ENCODE results near the gene PODXL. TPM values are rescaled to one million over a fixed set of nuclear protein-coding genes. Genes with fewer than 3 reads are reported as not detected.

Gene PODXL
- total RNA-seq, 2 experiments from 2014 or later = 1.3 to 1.5 TPM

DNA sequence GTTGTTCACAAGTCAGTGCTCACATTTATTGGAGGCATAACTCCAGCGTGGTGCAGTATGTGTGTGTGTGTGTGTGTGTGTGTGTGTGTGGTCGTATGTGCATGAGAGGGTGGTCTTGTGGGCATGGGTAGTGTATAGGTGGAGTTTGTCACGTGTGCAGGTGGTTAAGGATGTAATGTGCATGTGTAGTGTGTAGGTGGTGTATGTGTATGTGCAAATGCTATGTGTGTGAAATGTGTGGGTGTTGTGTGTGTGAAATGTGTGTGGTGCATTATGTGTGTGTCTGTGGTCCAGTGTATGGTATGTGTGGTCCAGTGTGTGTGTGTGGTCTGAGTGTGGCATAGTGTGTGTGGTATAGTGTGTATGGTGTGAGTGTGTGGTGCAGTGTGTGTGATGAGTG, 30.3 kb upstream of the PODXL start:
- DNase-seq (no peak), ATAC-seq (no peak)
- Mint-ChIP-seq H3K27ac (no peak overlapping the region), H3K9me3 (ENCODE audit: insufficient read depth) (no peaks in the 10 kb centered on the region), H3K36me3 (ENCODE audit: low read depth) (no peaks in the 10 kb centered on the region), H3K4me1 (ENCODE audit: low read depth) (no peaks in the 10 kb centered on the region), H3K4me3 (no peak overlapping the region), H3K27me3 (ENCODE audit: low read depth) (no peaks in the 10 kb centered on the region)
- ChIA-PET POLR2A (no interaction called here), CTCF (no interaction called here)

GRCh38 chr7:131586259-131586658, 29.8 kb upstream of the PODXL start:
- H3K27me3 Mint-ChIP-seq (ENCODE audit: low read depth) = no peaks in the 10 kb centered on the region
- H3K27ac Mint-ChIP-seq = no peak overlapping the region
- H3K4me3 Mint-ChIP-seq = no peak overlapping the region
- H3K4me1 Mint-ChIP-seq (ENCODE audit: low read depth) = no peaks in the 10 kb centered on the region
- no peaks in the 10 kb centered on the region for H3K9me3 Mint-ChIP-seq (ENCODE audit: insufficient read depth)
- no peak for ATAC-seq
- H3K36me3 Mint-ChIP-seq (ENCODE audit: low read depth) = no peaks in the 10 kb centered on the region
- DNase-seq = no peak
- POLR2A ChIA-PET = no interaction called here
- CTCF ChIA-PET = no interaction called here

- H3K4me1 Mint-ChIP-seq (ENCODE audit: low read depth) = no peaks in the 10 kb centered on the region
- no peaks in the 10 kb centered on the region for H3K9me3 Mint-ChIP-seq (ENCODE audit: insufficient read depth)
- H3K27me3 Mint-ChIP-seq (ENCODE audit: low read depth) = no peaks in the 10 kb centered on the region
- POLR2A ChIA-PET = no interaction called here
- H3K36me3 Mint-ChIP-seq (ENCODE audit: low read depth) = no peaks in the 10 kb centered on the region
- no peak overlapping the region for H3K27ac Mint-ChIP-seq
- no peak overlapping the region for H3K4me3 Mint-ChIP-seq
- CTCF ChIA-PET = no interaction called here
- ATAC-seq (no peak), DNase-seq (no peak)
These were observed 27.0 kb upstream of the PODXL start for GRCh38 chr7:131583430-131583829.

DNA sequence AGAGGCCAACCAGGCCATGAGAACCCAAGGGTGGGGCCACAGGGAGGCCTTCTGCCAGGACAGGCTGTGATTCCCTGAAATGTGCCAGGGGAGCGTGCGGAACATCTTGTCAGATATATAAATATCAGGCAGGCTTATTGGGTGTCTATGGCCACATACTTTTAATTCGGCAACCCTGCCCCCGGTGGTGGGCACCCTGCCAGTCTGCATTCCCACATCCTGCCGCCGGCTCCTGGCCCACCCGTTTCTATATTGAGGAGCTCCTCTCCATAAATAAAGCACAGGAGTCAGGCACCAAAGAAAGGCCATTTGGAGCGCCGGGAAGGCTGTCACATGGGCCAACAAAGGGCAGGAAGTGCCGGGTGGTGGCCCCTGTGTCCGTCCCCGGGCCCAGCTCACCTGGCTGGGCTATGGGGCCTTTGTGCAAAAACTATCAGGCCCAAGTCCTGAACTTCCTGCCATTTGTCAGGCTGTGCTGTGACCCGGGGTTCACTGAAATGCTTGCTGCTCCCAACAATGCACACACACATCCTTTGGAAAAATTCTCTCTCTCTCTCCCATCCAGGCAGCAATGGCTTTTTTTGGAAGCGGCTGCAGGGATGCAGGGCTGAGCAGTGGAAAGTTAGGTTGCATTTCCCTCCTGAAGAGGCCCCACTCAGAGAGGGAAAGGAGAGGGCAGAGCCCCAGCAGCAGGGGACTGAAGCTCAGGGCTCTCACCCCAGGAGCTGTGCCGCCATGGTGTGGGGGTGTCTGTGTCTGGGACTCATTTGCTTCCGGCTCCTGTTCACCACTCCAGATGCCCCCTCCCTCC, 25.0 kb upstream of the PODXL start:
- ChIA-PET CTCF (no interaction called here), POLR2A (no interaction called here)
- Mint-ChIP-seq H3K36me3 (ENCODE audit: low read depth) (no peaks in the 10 kb centered on the region), H3K4me3 (no peak overlapping the region), H3K27me3 (ENCODE audit: low read depth) (peaks cover 3% of the 10 kb centered on the region), H3K27ac (no peak overlapping the region), H3K4me1 (ENCODE audit: low read depth) (no peaks in the 10 kb centered on the region), H3K9me3 (ENCODE audit: insufficient read depth) (no peaks in the 10 kb centered on the region)
- no peak for ATAC-seq
- no peak for DNase-seq

DNA sequence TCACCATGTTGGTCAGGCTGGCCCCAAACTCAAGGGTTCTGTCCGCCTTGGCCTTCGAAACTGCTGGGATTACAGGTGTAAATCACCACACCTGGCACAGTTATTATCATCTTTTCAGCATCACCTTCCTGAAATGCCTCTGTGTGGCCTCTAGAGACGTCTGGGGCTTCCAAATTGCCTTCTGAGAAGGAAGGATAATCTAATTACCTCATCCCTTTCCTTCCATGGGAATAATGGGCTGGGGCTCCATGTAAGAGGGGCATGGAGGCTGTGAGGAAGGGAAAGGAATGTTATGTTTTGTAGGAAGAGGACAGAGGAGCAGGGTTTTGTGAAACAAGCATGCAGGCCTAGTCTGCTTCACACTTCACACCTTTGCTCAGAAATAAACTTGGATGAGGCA, 22.2 kb upstream of the PODXL start:
- Mint-ChIP-seq H3K27ac (no peak overlapping the region), H3K4me1 (ENCODE audit: low read depth) (no peaks in the 10 kb centered on the region), H3K27me3 (ENCODE audit: low read depth) (peaks cover 3% of the 10 kb centered on the region), H3K9me3 (ENCODE audit: insufficient read depth) (no peaks in the 10 kb centered on the region), H3K4me3 (no peak overlapping the region), H3K36me3 (ENCODE audit: low read depth) (no peaks in the 10 kb centered on the region)
- DNase-seq (no peak), ATAC-seq (no peak)
- ChIA-PET CTCF (no interaction called here), POLR2A (no interaction called here)

GRCh38 chr7:131574741-131575140, 18.3 kb upstream of the PODXL start:
- no peaks in the 10 kb centered on the region for H3K9me3 Mint-ChIP-seq (ENCODE audit: insufficient read depth)
- CTCF ChIA-PET = no interaction called here
- POLR2A ChIA-PET = no interaction called here

DNA sequence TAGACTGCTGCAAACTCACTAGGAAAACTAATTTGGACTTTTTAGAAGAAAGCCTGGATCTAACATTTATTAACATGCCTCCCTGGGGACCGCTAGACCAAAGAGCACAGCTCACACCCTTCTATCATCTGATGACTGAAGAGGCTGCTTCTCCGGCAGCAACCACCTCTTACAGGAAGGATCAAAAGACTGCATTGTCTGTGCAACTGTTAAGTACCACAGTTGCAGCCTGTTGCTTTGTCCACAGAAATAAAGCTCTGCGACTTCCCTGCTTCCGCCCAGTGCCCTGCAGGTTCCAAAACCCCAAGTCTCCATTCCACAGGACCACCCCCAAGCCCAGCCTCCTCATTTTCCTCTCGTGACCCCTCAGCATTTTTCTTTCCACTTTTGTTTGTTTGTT, 14.0 kb upstream of the PODXL start:
- H3K36me3 Mint-ChIP-seq (ENCODE audit: low read depth) = no peaks in the 10 kb centered on the region
- no peak overlapping the region for H3K27ac Mint-ChIP-seq
- H3K9me3 Mint-ChIP-seq (ENCODE audit: insufficient read depth) = no peaks in the 10 kb centered on the region
- ChIA-PET CTCF (no interaction called here), POLR2A (no interaction called here)
- DNase-seq (no peak), ATAC-seq (no peak)
- H3K4me3 Mint-ChIP-seq = no peak overlapping the region
- no peaks in the 10 kb centered on the region for H3K27me3 Mint-ChIP-seq (ENCODE audit: low read depth)
- no peaks in the 10 kb centered on the region for H3K4me1 Mint-ChIP-seq (ENCODE audit: low read depth)

More at GRCh38 chr7:131574741-131575140, 18.3 kb upstream of the PODXL start:
- no peaks in the 10 kb centered on the region for H3K4me1 Mint-ChIP-seq (ENCODE audit: low read depth)
- DNase-seq (no peak), ATAC-seq (no peak)
- H3K36me3 Mint-ChIP-seq (ENCODE audit: low read depth) = no peaks in the 10 kb centered on the region
- peaks cover 3% of the 10 kb centered on the region for H3K27me3 Mint-ChIP-seq (ENCODE audit: low read depth)
- no peak overlapping the region for H3K27ac Mint-ChIP-seq
- no peak overlapping the region for H3K4me3 Mint-ChIP-seq

- no peak for DNase-seq
- H3K27ac Mint-ChIP-seq = no peak overlapping the region
- CTCF ChIA-PET = interaction anchor here (1.4 kb wide), 1 partner anchor 21 kb away, joined by 3 read pairs; no protein-coding TSS in a partner anchor
- no peaks in the 10 kb centered on the region for H3K9me3 Mint-ChIP-seq (ENCODE audit: insufficient read depth)
- no peak overlapping the region for H3K4me3 Mint-ChIP-seq
- H3K27me3 Mint-ChIP-seq (ENCODE audit: low read depth) = no peaks in the 10 kb centered on the region
- no peak for ATAC-seq
- POLR2A ChIA-PET = no interaction called here
- no peaks in the 10 kb centered on the region for H3K4me1 Mint-ChIP-seq (ENCODE audit: low read depth)
- H3K36me3 Mint-ChIP-seq (ENCODE audit: low read depth) = no peaks in the 10 kb centered on the region
These were observed 12.5 kb upstream of the PODXL start for GRCh38 chr7:131568970-131569369.

- H3K4me3 Mint-ChIP-seq = no peak overlapping the region
- H3K27me3 Mint-ChIP-seq (ENCODE audit: low read depth) = no peaks in the 10 kb centered on the region
- ATAC-seq (no peak), DNase-seq (no peak)
- H3K27ac Mint-ChIP-seq = no peak overlapping the region
- H3K9me3 Mint-ChIP-seq (ENCODE audit: insufficient read depth) = no peaks in the 10 kb centered on the region
- H3K36me3 Mint-ChIP-seq (ENCODE audit: low read depth) = no peaks in the 10 kb centered on the region
- H3K4me1 Mint-ChIP-seq (ENCODE audit: low read depth) = no peaks in the 10 kb centered on the region
- ChIA-PET CTCF (interaction anchor here (1.4 kb wide), 1 partner anchor 20 kb away, joined by 3 read pairs; no protein-coding TSS in a partner anchor), POLR2A (no interaction called here)
These were observed 12.1 kb upstream of the PODXL start for GRCh38 chr7:131568510-131568909.

DNA sequence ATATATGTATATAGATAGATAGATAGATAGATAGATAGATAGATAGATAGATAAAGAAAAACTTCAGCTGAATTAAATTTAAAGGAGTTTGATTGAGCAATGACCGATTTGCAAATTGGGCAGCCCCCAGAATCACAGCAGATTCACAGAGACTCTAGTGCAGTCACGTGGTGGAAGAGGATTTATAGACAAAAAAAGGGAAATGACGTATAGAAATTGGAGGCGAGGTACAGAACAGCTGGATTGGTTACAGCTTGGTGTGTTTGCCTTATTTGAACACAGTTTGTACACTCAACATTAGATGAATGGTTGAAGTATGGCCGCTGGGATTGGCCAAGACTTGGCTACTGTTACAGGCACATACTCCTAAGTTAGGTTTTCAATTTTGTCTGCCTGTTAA, 8.2 kb upstream of the PODXL start:
- H3K27me3 Mint-ChIP-seq (ENCODE audit: low read depth) = peaks cover 13% of the 10 kb centered on the region
- H3K9me3 Mint-ChIP-seq (ENCODE audit: insufficient read depth) = no peaks in the 10 kb centered on the region
- H3K4me1 Mint-ChIP-seq (ENCODE audit: low read depth) = no peaks in the 10 kb centered on the region
- CTCF ChIA-PET = no interaction called here
- POLR2A ChIA-PET = no interaction called here
- H3K4me3 Mint-ChIP-seq = no peak overlapping the region
- H3K36me3 Mint-ChIP-seq (ENCODE audit: low read depth) = no peaks in the 10 kb centered on the region
- no peak overlapping the region for H3K27ac Mint-ChIP-seq
- ATAC-seq (no peak), DNase-seq (no peak)

GRCh38 chr7:131563918-131564317, 7.5 kb upstream of the PODXL start:
- Mint-ChIP-seq H3K9me3 (ENCODE audit: insufficient read depth) (no peaks in the 10 kb centered on the region), H3K36me3 (ENCODE audit: low read depth) (no peaks in the 10 kb centered on the region), H3K4me1 (ENCODE audit: low read depth) (no peaks in the 10 kb centered on the region), H3K4me3 (no peak overlapping the region), H3K27me3 (ENCODE audit: low read depth) (peaks cover 14% of the 10 kb centered on the region), H3K27ac (no peak overlapping the region)
- DNase-seq (no peak), ATAC-seq (no peak)
- ChIA-PET POLR2A (no interaction called here), CTCF (interaction anchor here (0.9 kb wide), 1 partner anchor 17 kb away, joined by 4 read pairs; no protein-coding TSS in a partner anchor)

GRCh38 chr7:131562941-131563340, 6.5 kb upstream of the PODXL start:
- ATAC-seq = no peak
- Mint-ChIP-seq H3K27me3 (ENCODE audit: low read depth) (peaks cover 23% of the 10 kb centered on the region), H3K27ac (no peak overlapping the region), H3K4me1 (ENCODE audit: low read depth) (no peaks in the 10 kb centered on the region), H3K36me3 (ENCODE audit: low read depth) (no peaks in the 10 kb centered on the region), H3K9me3 (ENCODE audit: insufficient read depth) (no peaks in the 10 kb centered on the region), H3K4me3 (no peak overlapping the region)
- no peak for DNase-seq
- ChIA-PET CTCF (interaction anchor here (0.9 kb wide), 1 partner anchor 16 kb away, joined by 4 read pairs; no protein-coding TSS in a partner anchor), POLR2A (no interaction called here)

- H3K36me3 Mint-ChIP-seq (ENCODE audit: low read depth) = no peaks in the 10 kb centered on the region
- H3K4me1 Mint-ChIP-seq (ENCODE audit: low read depth) = peaks cover 15% of the 10 kb centered on the region
- no peak overlapping the region for H3K27ac Mint-ChIP-seq
- H3K9me3 Mint-ChIP-seq (ENCODE audit: insufficient read depth) = no peaks in the 10 kb centered on the region
- no peak for DNase-seq
- ATAC-seq = no peak
- H3K4me3 Mint-ChIP-seq = no peak overlapping the region
- CTCF ChIA-PET = no interaction called here
- peaks cover 39% of the 10 kb centered on the region for H3K27me3 Mint-ChIP-seq (ENCODE audit: low read depth)
- POLR2A ChIA-PET = no interaction called here
These were observed 3.6 kb upstream of the PODXL start for GRCh38 chr7:131560061-131560460.
